ENCODE results near the gene TRPV6.

GRCh38 chr7:142866361-142867096 is 19.0 kb downstream of the TRPV6 start:
- no peak for TF ChIP-seq POLR2A (IDR thresholded peaks at IDR 0.05; ENCODE audit: low read length)
- TF ChIP-seq GATA1 (IDR thresholded peaks at IDR 0.05; ENCODE audit: low read depth, low read length): no peak
